Stimulated activated CD4-positive, alpha-beta T cell treated with anti-CD3 and anti-CD28 coated beads, Interleukin-15, amount 100 ng/mL, for 48 hours (primary cell): ENCODE results near the gene STYK1.
"Not testable (repeated sequence)": the region's sequence is repeated elsewhere in the genome, so short reads cannot be mapped to it uniquely, and the experiment has no call there.

Experiments used
- DNase-seq, 2 donors: peaks; one replicate each; pipeline ENCODE4 v3.0.0-alpha.2; 2020; ENCODE audit warnings: low read depth in 2 of 2

STYK1 gene

DNA sequence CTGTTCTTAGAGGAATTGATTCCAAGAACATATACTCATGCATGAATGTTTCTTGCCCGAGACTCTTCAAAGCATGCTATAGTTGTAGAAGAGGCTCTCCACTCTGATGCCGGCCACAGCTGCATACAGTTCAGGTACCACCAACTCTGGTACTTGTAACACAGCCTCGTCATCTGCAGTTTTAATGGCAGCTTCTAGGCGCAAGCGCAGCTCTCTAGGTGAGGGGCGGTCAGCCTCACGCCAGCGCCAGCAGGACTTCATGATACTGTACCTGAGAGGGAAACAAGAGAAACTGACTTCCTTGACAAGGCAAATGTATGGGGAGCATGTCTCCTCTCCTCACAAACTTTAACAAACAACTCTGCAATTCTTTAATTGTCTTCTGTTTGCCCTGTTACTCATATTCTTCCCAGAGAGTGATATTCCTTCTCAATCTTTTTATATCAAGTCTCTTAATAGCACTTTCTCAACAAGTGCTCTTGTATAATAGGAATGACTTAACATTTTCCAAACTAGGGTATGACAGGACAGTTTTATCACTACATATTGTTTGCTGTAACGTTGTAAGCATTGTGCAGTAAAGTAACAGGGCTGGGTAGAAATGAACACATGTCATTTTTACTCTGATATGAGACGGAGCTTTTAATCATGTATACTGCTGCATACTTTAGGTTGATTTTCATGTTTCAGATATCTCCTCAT is 53.6 kb downstream of the STYK1 start:
- DNase-seq, result no peak

GRCh38 chr12:10618338-10618987 is 55.4 kb downstream of the STYK1 start:
- no peak for DNase-seq

DNA sequence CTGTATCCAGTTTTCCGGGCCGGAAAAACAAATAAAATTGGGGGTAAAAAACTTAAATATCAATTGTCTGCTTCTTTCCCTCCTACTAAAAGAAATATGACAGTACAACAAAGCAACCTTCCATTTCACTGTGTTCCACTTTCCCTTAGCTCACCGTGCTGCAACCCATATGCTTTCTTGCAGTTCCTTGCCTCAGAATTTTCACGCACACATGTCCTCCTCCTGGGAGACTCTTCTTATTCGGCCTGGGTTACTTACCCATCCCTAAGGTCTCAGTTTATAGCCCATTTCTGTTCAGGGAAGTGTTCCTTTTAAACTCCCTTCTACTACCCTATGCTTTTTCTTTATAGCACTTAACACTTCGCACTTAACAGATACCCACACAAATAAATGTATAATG is 56.0 kb downstream of the STYK1 start:
- no peak for DNase-seq

GRCh38 chr12:10615532-10615931 is 58.3 kb downstream of the STYK1 start:
- no peak for DNase-seq

- no peak for DNase-seq
Measured at GRCh38 chr12:10614056-10614370, 59.8 kb downstream of the STYK1 start.

DNA sequence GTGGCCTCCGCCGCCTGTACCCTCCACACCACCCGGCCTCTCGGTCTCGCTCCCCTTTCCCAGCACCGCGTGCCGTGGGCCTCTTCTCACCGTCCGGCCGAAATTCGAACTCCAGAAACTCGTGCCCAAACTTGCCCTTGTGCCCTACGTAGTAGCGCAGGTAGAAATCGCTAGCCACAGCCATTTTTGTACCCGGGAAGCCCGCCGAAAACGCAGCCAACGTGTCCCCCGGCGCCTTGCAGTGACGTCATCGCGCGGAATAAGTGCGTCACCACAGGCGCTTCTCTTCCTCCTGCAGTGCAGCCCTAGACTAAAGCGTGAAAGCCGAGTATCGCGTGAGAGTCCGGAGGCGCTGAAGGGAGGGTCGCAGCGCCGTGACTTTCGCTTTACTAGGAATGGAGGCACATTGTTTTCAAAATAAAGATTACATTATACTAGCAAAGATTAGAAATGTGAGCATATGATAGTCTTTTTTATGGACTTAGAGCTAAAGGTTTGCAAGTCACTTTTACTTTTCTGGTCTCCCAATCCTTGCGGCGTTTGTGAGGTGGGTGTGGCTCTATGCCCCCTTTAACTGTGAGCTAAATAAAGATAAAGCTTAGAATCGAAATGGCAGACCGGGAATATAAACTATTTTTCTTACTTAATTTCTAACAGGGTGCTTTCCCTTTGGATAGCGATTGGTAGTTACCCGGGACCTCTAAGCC is 60.4 kb downstream of the STYK1 start, which contains the start of gene MAGOHB:
MAGOHB (minus strand) TSS at position 261 of the 707 bp plus-strand sequence; CDS start at position 184, 77 bp downstream.
- DNase-seq, result peak; percentile 94 to 97

DNA sequence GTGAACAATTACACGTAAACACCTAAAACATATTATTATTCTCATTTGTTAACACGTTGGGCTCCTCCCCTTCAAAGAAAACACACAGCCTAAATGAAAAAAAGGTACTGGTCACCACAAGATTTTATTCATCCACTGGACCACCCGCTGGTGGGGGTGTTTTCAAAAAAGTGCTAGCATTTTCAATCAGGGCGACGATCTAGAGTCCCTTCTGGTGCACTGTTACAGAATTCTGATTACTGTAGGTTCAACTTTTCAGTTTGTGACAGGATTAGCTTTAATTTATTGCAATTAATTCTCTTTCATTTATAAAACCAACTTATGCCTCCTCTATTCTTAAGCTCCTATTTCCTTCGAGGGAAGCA is 60.9 kb downstream of the STYK1 start:
- DNase-seq, result no peak

DNA sequence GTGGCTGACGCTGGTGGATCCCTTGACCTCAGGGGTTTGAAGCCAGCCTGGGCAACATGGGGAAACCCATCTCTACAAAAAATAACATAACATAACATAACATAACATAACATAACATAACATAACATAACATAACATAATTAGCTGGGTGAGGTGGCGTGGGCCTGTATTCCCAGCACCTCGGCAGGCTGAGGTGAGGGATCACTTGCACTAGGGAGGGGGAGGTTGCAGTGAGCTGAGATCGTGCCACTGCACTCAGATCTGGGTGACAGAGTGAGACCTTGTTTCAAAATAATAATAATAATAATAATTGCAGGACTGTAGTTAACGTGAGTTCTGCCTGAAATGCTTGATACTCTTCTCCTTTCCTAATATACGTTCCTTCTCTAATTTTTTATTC is 61.7 kb downstream of the STYK1 start:
- DNase-seq, result no peak

GRCh38 chr12:10611258-10611657 is 62.6 kb downstream of the STYK1 start:
- not testable (repeated sequence) for DNase-seq

DNA sequence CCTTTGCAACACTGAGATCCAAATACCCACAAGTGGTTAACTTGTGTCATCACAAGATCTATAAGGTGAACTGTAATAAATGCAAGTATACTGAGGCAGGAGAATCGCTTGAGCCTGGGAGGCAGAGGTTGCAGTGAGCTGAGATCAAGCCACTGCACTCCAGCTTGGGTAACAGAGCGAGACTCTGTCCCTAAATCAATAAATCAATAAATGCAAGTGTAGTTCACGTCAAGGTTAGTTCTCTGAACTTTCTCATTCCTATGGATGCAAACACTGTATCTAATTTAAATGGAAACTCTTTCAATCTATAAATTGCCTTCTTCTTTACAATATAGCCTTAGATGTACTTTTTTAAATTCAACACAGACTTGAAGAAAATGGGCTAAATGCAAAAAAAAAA is 63.7 kb downstream of the STYK1 start:
- no peak for DNase-seq

- DNase-seq, result no peak
Measured at GRCh38 chr12:10607885-10608458, 65.9 kb downstream of the STYK1 start.

DNA sequence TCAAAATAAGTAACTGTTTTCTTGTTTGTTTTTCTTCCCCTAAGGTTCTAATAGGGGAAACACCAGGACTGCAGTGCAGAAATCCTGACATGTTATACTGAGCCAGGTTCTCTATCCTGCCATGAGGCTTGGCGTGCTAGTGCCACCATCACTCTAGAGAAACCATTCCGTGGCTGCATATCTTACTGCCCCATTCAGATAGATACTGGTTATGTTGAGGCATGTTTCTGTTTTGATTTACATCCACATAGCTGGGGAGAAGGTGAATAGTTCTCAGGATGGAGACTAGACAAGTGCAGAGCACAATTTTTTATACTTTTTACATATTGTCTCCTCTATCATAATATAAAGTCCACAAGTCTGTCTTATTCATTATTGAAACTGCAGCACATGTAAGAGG is 72.0 kb downstream of the STYK1 start:
- no peak for DNase-seq

GRCh38 chr12:10600988-10601387 is 72.9 kb downstream of the STYK1 start:
- no peak for DNase-seq

DNA sequence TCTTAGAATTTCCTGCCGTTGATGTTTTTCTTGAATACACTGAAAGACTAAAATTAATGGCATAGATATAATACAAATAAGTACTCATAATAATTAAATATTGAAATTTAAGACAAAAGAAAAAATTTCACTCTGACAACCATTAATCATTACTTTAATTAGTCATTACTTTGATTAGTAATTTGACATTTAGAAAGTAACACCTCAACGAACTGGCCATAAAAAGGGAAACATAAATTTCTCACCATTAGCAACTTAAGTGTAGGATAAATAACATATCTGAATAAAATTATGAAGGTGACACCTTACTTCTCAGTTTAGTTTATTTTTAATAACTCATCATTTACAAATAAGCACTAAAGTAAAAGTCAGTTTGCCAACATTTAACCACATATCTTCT is 78.0 kb downstream of the STYK1 start:
- no peak for DNase-seq

- no peak for DNase-seq
Measured at GRCh38 chr12:10590966-10591365, 82.9 kb downstream of the STYK1 start.

GRCh38 chr12:10584415-10584814 is 89.4 kb downstream of the STYK1 start:
- DNase-seq, result no peak

DNA sequence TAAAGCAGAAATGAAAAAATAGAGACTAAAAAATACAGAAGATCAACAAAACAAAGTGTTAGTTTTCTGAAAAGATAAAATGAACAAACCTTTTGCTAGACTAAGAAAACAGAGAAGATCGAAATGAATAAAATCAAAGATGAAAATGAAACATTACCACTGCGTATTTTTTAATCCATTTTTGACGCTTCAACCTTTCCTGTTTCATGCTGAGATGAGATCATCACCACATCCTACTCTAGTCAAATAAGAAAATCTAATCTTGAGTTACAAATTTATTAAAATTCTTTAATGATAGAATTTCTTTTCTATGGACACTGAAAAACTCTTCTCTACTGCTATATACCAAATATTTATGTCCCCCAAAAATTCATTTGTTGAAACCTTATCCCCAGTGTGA is 91.1 kb downstream of the STYK1 start:
- DNase-seq, result no peak

DNA sequence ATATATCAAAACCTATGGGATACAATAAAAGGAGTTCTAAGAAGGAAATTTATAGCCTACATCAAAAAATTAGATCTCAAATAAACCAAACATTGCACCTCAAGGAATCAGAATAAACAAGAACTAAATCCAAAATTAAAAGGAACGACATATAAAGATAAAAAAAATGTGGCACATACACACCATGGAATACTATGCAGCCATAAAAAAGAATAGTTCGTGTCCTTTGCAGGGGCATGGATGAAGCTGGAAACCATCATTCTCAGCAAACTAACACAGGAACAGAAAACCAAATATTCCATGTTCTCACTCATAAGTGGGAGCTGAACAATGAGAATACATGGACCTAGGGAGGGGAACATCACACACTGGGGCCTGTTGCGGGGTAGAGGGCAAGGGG is 91.7 kb downstream of the STYK1 start:
- not testable (repeated sequence) for DNase-seq

GRCh38 chr12:10574307-10574706 is 99.5 kb downstream of the STYK1 start:
- no peak for DNase-seq

DNA sequence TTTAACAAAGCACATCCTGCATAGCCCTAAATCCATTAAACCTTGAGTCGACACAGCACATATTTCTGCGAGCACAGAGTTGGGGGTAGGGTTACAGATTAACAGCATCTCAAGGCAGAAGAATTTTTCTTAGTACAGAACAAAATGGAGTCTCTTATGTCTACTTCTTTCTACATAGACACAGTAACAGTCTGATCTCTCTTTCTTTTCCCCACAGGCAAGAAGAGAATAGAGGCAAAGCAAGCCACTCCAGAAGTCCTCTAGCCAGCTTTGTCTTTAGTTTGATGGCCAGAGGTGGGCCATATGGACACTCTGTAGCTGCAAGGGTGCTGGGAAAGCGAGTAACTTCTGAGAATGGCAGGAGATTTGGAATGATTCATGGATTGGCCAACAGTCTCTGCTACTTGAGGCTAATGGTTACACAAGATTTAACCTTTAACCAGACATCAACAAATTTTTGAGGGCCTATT is 101.8 kb downstream of the STYK1 start:
- not testable (repeated sequence) for DNase-seq

DNA sequence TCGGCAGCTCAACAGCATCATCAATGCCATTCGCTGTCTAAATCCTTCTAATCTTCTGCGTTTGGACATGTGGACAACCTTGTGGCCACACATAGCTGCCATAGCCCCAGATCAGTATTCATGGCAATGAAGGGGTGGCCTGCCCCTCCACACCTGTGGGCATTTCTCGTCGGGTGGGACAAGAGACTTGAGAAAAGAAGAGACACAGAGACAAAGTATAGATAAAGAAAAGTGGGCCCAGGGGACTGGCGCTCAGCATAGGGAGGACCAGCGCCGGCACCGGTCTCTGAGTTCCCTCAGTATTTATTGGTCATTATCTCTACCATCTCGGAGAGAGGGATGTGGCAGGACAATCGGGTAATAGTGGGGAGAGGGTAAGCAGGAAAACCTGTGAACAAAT is 102.7 kb downstream of the STYK1 start:
- DNase-seq, result no peak
